GM12864 (cell line): ENCODE measurements around the gene XRCC5.

Experiments used
- DNase-seq: peaks from one replicate; pipeline ENCODE4 v3.0.0-alpha.2; 2011; ENCODE audit warnings: low read depth
- H3K4me3 ChIP-seq: 2 replicates; pipeline ENCODE4 v1.5.1; 2011; ENCODE audit warnings: mild to moderate bottlenecking, low read depth, low read length, control low read depth
- TF ChIP-seq, protein P1 (sequence below): IDR thresholded peaks from 2 replicates; pipeline ENCODE4 v1.5.1; 2011; ENCODE audit warnings: low read depth, mild to moderate bottlenecking, moderate library complexity, low read length, control low read depth, inconsistent platforms; ENCODE audit errors: missing control alignments

The XRCC5 gene

DNA sequence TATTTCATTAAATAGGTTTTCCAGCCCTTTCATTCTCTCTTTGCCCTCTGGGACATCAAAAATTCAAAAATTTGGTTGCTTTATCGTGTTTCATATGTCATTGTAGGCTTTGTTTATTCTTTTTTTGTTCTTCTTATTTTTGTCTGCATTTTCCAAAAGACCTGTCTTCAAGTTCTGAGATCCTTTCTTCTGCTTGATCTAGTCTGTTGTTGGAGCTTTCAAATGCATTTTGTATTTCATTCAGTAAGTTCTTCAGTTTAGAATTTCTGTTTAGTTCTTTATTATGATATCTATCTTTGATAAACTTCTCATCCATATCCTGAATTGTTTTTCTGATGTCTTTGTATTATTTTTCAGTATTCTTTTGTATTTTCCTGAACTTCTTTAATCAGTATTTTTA lies 123.6 kb downstream of the XRCC5 start:
- TF ChIP-seq, protein P1, sequence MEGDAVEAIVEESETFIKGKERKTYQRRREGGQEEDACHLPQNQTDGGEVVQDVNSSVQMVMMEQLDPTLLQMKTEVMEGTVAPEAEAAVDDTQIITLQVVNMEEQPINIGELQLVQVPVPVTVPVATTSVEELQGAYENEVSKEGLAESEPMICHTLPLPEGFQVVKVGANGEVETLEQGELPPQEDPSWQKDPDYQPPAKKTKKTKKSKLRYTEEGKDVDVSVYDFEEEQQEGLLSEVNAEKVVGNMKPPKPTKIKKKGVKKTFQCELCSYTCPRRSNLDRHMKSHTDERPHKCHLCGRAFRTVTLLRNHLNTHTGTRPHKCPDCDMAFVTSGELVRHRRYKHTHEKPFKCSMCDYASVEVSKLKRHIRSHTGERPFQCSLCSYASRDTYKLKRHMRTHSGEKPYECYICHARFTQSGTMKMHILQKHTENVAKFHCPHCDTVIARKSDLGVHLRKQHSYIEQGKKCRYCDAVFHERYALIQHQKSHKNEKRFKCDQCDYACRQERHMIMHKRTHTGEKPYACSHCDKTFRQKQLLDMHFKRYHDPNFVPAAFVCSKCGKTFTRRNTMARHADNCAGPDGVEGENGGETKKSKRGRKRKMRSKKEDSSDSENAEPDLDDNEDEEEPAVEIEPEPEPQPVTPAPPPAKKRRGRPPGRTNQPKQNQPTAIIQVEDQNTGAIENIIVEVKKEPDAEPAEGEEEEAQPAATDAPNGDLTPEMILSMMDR = no peak
- DNase-seq = no peak
- no peak overlapping the region for H3K4me3 ChIP-seq

DNA sequence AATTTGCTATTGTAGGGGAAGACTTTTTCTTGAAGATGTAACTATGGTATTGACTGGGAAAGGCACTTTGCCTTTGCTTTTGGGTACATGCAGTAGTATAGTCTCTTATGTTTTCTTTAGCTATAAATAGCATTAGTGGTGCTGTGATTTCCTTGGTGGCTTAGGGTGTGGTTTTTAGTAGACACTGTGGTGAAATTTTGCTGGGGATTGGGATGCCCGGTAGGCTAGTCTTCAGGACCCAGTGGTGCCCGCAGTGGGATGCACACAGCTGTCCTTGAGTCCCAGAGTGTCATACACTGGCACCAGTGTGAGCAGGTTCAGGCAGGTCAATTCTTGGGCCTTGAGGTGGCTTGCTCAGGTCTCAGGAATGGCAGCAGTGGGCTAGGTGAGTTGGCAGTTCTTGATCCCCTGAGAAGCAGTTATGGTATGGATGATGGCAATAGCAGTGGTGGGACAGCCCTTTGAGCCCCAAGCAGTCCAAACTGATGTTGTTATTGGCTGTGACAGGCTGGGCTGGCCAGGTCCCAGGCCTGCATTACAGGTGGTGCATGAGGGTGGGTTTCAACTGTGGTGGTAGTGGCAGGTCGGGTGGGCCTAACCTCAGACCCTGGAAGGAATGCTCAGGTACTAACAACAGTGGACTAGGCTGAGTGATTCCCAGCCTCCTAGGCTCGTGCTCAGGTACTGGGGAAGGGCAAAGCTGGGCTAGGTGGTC lies 124.3 kb downstream of the XRCC5 start:
- no peak for DNase-seq
- TF ChIP-seq, protein P1 = no peak
- H3K4me3 ChIP-seq = no peak overlapping the region

DNA sequence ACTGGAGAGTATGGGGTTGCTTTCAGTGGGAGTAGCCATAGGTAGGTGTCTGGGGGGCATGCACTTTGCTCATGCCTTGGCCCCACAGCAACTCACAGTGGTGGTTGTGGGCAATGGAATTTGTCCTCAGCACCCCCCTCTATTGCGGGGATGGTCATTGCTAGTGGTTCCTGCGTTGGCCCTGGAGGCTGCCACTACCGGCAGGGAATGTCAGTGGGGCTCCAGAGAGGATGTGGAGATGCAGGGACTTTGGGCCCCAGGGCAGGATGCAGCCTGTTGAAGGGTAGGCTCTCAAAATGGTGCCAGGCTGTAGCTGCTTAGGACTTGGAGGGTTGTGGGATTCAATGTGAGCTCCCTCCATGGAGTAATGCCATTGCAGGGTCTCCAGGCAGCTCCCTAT lies 125.0 kb downstream of the XRCC5 start:
- TF ChIP-seq, protein P1 = no peak
- DNase-seq = no peak
- no peak overlapping the region for H3K4me3 ChIP-seq

DNA sequence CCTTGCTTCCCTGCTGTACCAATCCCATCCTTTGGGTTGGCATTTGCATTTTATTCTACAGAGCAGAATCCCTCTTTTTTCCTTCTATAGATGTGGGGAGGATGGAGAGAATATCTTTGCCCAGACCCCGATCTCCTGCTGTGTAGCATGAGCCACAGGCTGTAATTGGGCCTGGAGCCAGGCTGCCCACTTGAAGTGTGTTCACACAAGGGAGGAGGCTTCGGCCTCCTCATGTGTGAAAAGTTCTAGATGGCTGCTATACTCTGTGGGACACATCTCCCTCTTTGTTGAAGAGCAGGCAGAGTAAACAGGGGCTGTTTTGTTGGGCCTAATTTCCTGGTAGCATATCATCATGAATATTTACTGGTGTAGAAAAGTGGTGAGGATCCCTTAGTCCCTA lies 126.3 kb downstream of the XRCC5 start:
- H3K4me3 ChIP-seq = no peak overlapping the region
- TF ChIP-seq, protein P1 = no peak
- DNase-seq = no peak

- DNase-seq = no peak
- H3K4me3 ChIP-seq = no peak overlapping the region
- TF ChIP-seq, protein P1 = no peak
These were observed 126.7 kb downstream of the XRCC5 start for GRCh38 chr2:216235896-216236295.

DNA sequence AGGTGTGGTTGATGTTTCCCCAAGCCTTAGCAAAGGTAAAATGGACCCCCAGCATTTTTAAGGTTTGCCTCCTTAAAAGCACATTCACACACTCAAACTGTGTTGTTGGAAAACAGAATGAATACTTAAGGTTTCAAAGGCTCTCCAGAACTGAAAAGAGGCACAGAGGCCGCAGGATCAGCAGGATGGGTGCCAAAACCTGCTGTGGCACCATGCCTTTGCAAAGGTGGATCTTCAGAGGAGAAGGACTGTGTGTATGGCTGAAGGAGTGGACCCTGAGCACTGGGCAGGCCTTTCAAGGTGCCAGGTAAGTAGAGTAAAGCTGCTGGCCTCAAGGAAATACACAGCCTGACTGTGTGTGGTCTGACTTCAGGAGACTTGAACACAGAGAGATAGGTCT lies 127.3 kb downstream of the XRCC5 start:
- TF ChIP-seq, protein P1 = no peak

DNA sequence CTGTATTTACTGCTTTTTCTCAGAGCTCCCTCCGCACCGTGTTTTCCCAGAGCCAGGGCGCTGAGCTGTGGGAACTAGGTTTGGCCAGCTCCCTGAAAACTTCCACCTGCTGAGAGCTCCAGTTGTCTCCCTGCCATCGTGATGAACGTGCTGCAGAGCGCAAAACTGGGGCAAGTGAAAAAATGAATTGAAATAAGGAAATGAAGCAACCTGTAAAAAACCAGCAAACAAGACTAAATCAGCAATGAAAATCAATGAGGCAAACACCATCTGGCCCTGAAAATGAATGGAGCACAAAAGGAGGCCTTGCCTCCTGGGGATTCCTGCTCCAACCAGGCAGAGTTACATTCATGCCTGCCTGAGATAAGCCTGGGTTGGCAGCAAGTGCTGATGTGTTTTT lies 133.2 kb downstream of the XRCC5 start:
- DNase-seq = no peak
- no peak overlapping the region for H3K4me3 ChIP-seq
- TF ChIP-seq, protein P1 = no peak

More for the DNA sequence above, 127.3 kb downstream of the XRCC5 start:
- no peak overlapping the region for H3K4me3 ChIP-seq
- no peak for DNase-seq
